Muscle layer of duodenum (tissue), 2 donors: Measurements from ENCODE around the gene TBC1D19.
"Not testable (repeated sequence)": the region's sequence is repeated elsewhere in the genome, so short reads cannot be mapped to it uniquely, and the experiment has no call there.

ENCODE experiments used
- H3K27ac ChIP-seq: one replicate; pipeline ENCODE4 v1.7.0; 2013; ENCODE audit warnings: mild to moderate bottlenecking, low read length
- H3K27me3 ChIP-seq: one replicate; pipeline ENCODE4 v1.7.0; 2013; ENCODE audit warnings: low read depth, mild to moderate bottlenecking, control low read depth, low read length
- H3K36me3 ChIP-seq, 2 donors: one replicate each; pipeline ENCODE4 v1.7.0; 2013; ENCODE audit warnings: low read length in 2 of 2, control low read depth in 1 of 2, mild to moderate bottlenecking in 1 of 2; ENCODE audit not compliant: insufficient read depth in 2 of 2, control insufficient read depth in 1 of 2
- H3K4me1 ChIP-seq, 2 donors: one replicate each; pipeline ENCODE4 v1.7.0; 2013; ENCODE audit warnings: low read length in 2 of 2, mild to moderate bottlenecking in 2 of 2, control low read depth in 1 of 2, moderate library complexity in 1 of 2; ENCODE audit not compliant: insufficient read depth in 2 of 2, control insufficient read depth in 1 of 2
- H3K4me3 ChIP-seq, 2 donors: one replicate each; pipeline ENCODE4 v1.7.0; 2013; ENCODE audit warnings: low read length in 2 of 2, low read depth in 1 of 2, mild to moderate bottlenecking in 1 of 2
- H3K9me3 ChIP-seq, 2 donors: one replicate each; pipeline ENCODE4 v1.7.0; 2013; ENCODE audit warnings: low read length in 2 of 2, control low read depth in 1 of 2, mild to moderate bottlenecking in 1 of 2; ENCODE audit not compliant: control insufficient read depth in 1 of 2
- donor health status: healthy.

Gene TBC1D19

GRCh38 chr4:26685250-26685649, 101.4 kb downstream of the TBC1D19 start:
- H3K36me3 ChIP-seq: peaks cover 0 to 16% of the 10 kb centered on the region in 2 donors
- H3K27me3 ChIP-seq: no peaks in the 10 kb centered on the region
- no peaks in the 10 kb centered on the region for H3K4me1 ChIP-seq
- H3K27ac ChIP-seq: no peak overlapping the region
- H3K4me3 ChIP-seq: no peak overlapping the region
- peaks cover 0 to 5% of the 10 kb centered on the region in 2 donors for H3K9me3 ChIP-seq

- no peak overlapping the region for H3K4me3 ChIP-seq
- no peaks in the 10 kb centered on the region for H3K27me3 ChIP-seq
- H3K9me3 ChIP-seq: peaks cover 0 to 9% of the 10 kb centered on the region in 2 donors
- no peaks in the 10 kb centered on the region for H3K4me1 ChIP-seq
- no peak overlapping the region for H3K27ac ChIP-seq
- peaks cover 0 to 28% of the 10 kb centered on the region in 2 donors for H3K36me3 ChIP-seq
These were observed 103.8 kb downstream of the TBC1D19 start for GRCh38 chr4:26687728-26688127.

DNA sequence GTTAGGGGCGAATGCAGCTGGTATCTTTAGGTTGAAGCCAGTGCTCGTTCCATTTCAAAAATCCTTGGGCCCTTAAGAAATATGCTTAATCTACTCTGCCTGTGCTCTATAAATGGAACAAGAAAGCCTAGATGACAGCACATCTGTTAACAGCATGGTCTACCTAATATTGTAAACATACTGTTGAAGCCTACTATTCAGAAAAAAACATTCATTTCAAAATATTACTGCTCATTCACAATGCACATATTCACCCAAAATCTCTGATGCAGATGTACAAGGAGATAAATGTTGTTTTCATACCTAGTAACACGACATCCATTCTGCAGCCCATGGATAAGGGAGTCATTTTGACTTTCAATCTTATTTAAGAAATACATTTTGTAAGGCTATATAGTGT, 106.6 kb downstream of the TBC1D19 start:
- Histone ChIP-seq H3K4me1 (no peaks in the 10 kb centered on the region), H3K27ac (no peak overlapping the region), H3K27me3 (no peaks in the 10 kb centered on the region), H3K36me3 (peaks cover 0 to 22% of the 10 kb centered on the region in 2 donors), H3K4me3 (no peak overlapping the region), H3K9me3 (peaks cover 0 to 9% of the 10 kb centered on the region in 2 donors)

DNA sequence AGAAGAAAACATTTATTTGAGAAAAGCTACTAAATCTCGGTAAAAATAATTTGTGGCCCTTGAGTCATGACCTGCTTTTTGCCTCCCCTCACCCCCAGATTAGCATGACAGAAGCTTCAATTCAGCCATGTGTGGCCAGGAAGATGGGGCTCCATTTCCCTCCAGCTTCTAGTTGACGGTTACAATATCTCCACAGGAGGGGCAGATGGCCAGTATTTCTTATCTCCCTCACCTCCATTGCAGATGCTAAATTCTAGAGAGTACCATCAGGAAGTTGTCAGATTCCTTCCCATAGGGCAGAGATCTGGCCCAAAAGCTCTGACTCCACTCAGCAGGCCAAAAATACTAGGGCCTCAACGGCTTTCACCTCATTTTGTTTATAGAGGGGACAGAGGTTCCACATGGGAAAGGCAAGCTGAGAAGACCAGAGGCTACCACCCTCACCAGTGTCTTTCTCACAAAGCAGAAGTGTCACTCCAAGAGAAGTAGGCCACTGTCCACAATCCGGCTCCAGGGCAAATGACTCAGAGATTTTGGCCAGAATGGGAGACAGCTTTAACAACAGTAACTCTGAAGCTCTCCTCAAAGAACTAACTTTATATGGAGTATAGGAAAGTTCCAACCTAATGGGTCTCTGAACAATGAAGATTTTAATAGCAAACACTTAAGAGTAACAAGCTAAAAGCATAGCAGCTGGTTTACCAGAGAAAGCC, 108.3 kb downstream of the TBC1D19 start:
- Histone ChIP-seq H3K4me1 (no peaks in the 10 kb centered on the region), H3K4me3 (no peak overlapping the region), H3K9me3 (peaks cover 0 to 9% of the 10 kb centered on the region in 2 donors), H3K36me3 (peaks cover 0 to 19% of the 10 kb centered on the region in 2 donors), H3K27ac (no peak overlapping the region), H3K27me3 (no peaks in the 10 kb centered on the region)

DNA sequence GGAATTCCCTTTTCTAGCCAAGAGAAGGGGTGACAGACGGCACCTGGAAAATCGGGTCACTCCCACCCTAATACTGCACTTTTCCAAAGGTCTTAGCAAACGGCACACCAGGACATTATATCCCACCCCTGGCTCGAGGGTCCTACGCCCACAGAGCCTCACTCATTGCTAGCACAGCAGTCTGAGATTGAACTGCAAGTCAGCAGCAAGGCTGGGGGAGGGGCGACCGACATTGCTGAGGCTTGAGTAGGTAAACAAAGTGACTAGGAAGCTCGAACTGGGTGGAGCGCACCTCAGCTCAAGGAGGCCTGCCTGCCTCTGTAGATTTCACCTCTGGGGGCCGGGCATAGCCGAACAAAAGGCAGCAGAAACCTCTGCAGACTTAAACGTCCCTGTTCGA, 110.2 kb downstream of the TBC1D19 start:
- not testable (repeated sequence) for H3K9me3 ChIP-seq, H3K4me1 ChIP-seq, H3K4me3 ChIP-seq, H3K27me3 ChIP-seq, H3K27ac ChIP-seq
- H3K36me3 ChIP-seq: peaks cover 0 to 19% of the 10 kb centered on the region in 2 donors

DNA sequence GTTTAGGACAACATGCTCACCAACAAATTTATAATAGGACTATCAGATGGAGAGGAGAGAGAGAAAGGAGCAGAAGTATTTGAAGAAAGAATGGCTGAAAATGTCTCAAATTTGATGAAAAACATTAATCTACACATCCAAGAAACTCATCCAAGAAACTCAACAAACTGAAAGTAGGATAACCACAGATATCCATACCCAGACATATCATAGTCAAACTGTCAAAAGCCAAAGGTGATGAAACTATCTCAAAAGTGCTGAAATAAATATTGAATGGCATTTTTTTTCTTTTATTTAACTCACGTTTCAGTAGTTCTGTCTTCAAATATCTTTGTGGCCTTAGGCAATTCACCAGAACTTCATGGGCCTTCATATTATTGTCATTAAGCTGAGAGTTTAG, 116.2 kb downstream of the TBC1D19 start:
- Histone ChIP-seq H3K36me3 (no peaks in the 10 kb centered on the region), H3K27ac (no peak overlapping the region), H3K9me3 (no peaks in the 10 kb centered on the region), H3K4me3 (no peak overlapping the region), H3K27me3 (no peaks in the 10 kb centered on the region), H3K4me1 (no peaks in the 10 kb centered on the region)

- Histone ChIP-seq H3K4me3 (no peak overlapping the region), H3K27ac (no peak overlapping the region), H3K36me3 (no peaks in the 10 kb centered on the region), H3K27me3 (no peaks in the 10 kb centered on the region), H3K9me3 (no peaks in the 10 kb centered on the region), H3K4me1 (no peaks in the 10 kb centered on the region)
These were observed 117.2 kb downstream of the TBC1D19 start for GRCh38 chr4:26701095-26701494.

DNA sequence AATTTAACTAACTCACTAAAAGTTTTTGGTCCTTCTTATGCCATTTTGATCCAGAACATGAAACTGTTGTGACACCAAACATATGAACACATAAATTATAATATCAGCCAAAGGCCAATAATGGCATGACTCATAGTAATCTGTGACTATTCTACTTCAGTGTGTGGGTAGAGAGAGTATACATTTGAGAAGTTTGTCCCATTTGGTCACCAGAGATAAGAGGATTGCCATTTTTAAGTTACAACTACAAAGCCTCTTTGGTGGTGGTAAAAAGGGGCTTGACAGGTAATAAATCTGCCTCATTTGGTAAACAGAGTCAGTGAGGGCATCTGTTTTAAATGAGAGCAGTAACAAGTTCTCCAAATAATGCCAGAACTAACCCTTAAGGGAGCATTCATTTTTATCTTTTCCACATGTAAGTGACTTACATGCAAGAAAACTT, 117.9 kb downstream of the TBC1D19 start:
- Histone ChIP-seq H3K4me3 (no peak overlapping the region), H3K9me3 (no peaks in the 10 kb centered on the region), H3K4me1 (no peaks in the 10 kb centered on the region), H3K27me3 (no peaks in the 10 kb centered on the region), H3K27ac (no peak overlapping the region), H3K36me3 (no peaks in the 10 kb centered on the region)

GRCh38 chr4:26707342-26707741, 123.5 kb downstream of the TBC1D19 start:
- Histone ChIP-seq H3K4me1 (no peaks in the 10 kb centered on the region), H3K36me3 (peaks cover 0 to 6% of the 10 kb centered on the region in 2 donors), H3K9me3 (peaks cover 0 to 7% of the 10 kb centered on the region in 2 donors), H3K27ac (no peak overlapping the region), H3K27me3 (no peaks in the 10 kb centered on the region), H3K4me3 (no peak overlapping the region)

DNA sequence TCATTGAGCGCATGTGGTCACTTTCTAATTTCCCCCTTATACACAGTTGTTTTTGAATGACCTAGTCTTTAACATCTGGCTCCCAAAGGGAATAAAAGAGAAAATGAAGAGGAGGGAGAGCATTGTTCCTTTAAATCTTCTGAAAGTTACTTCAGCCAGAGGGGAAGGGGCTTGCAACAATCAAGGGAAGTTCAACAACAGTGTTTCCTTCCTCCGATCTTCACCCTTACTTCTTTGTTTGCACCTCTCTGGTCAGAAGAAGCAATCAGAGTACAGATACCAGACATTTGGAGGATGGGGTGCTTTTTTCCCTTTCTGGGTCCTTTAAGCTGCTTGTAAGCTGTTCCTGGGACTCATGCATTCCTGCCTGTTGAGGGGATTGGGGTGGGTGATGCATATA, 125.4 kb downstream of the TBC1D19 start:
- Histone ChIP-seq H3K4me3 (no peak overlapping the region), H3K9me3 (peaks cover 0 to 7% of the 10 kb centered on the region in 2 donors), H3K27ac (no peak overlapping the region), H3K27me3 (no peaks in the 10 kb centered on the region), H3K36me3 (peaks cover 0 to 6% of the 10 kb centered on the region in 2 donors), H3K4me1 (no peaks in the 10 kb centered on the region)

DNA sequence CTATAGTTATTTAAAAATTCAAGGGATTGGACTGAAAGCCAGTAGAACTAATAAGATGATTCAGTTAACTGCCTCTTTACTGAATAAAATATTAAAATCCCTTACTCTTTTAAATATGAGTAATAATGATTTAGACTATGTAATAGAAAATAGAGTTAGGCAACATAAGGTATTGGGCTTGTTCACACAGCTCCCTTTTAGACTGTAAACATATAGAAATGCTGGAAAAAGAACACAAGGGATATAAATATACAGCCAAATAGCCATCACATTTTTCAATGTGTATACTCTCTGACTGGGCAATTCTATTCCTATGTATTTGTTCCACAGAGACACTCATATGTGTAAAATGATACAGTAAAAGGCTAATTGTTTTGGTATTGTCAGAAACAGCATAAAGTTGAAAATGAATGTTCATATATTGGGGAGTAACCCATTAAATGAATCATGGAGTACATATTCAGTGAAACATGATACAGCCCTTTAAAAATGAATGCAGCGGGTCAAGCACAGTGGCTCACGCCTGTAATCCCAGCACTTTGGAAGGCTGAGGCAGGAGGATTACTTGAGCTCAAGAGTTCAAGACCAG, 129.8 kb downstream of the TBC1D19 start:
- no peaks in the 10 kb centered on the region for H3K4me1 ChIP-seq
- H3K27me3 ChIP-seq: no peaks in the 10 kb centered on the region
- peaks cover 0 to 4% of the 10 kb centered on the region in 2 donors for H3K9me3 ChIP-seq
- no peak overlapping the region for H3K4me3 ChIP-seq
- no peak overlapping the region for H3K27ac ChIP-seq
- H3K36me3 ChIP-seq: peaks cover 0 to 6% of the 10 kb centered on the region in 2 donors
